Germinal center (tissue), 1 donor: ENCODE data around the gene DYRK1A.
"Not testable (repeated sequence)": the region's sequence is repeated elsewhere in the genome, so short reads cannot be mapped to it uniquely, and the experiment has no call there.

ENCODE experiments used
- DNase-seq: peaks from one replicate; pipeline ENCODE4 v3.0.0; 2012; ENCODE audit warnings: mixed read lengths, low spot score

DYRK1A gene

GRCh38 chr21:37484535-37485474 is 118.2 kb downstream of the DYRK1A start:
- DNase-seq, result no peak

DNA sequence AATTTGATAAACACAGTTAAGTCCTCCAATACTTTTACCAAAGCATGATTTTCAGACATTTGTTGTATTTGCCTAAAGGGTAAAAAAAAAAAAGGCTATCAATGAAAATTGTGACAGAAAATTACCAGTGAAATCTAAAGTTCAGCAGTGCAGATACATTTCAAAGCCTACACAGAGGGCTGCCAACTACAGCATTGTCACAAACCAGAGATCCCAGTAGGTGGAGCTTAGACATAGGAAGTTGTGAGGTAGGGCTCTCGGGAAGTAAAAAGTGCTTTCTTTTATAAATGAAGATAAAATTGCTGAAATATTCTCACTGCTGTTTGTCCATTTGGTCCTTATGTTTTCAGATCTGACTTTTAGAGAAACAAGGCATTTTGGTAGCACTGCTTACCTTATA is 123.0 kb downstream of the DYRK1A start:
- no peak for DNase-seq

DNA sequence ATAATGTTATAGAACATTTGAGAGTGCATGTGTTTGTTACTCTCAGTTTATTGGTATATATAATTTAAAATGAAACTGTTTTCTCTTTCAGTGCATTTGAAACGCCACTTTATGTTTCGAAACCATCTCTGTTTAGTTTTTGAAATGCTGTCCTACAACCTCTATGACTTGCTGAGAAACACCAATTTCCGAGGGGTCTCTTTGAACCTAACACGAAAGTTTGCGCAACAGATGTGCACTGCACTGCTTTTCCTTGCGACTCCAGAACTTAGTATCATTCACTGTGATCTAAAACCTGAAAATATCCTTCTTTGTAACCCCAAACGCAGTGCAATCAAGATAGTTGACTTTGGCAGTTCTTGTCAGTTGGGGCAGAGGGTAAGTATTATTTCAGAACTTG is 123.5 kb downstream of the DYRK1A start:
- no peak for DNase-seq

GRCh38 chr21:37496972-37497371 is 130.4 kb downstream of the DYRK1A start:
- DNase-seq, result no peak

- no peak for DNase-seq
These were observed 132.1 kb downstream of the DYRK1A start for GRCh38 chr21:37498664-37499063.

GRCh38 chr21:37502947-37503346 is 136.4 kb downstream of the DYRK1A start:
- DNase-seq, result no peak

- no peak for DNase-seq
These were observed 137.4 kb downstream of the DYRK1A start for GRCh38 chr21:37503848-37504467.

DNA sequence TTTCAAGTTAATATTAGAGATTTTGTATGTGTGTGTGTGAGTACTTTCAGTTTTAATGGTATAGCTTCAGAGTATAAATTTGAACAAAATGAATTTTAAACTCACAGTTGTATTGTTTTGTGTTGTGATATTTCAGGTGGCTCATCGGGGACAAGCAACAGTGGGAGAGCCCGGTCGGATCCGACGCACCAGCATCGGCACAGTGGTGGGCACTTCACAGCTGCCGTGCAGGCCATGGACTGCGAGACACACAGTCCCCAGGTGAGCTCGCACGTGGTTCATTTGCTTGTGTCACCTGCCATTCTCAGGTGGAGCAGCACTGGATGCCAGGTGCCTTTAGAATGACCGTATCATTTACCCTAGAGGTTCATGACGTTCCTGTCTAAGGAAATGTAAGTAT is 139.4 kb downstream of the DYRK1A start:
- DNase-seq, result no peak

GRCh38 chr21:37507716-37508115 is 141.1 kb downstream of the DYRK1A start:
- no peak for DNase-seq

DNA sequence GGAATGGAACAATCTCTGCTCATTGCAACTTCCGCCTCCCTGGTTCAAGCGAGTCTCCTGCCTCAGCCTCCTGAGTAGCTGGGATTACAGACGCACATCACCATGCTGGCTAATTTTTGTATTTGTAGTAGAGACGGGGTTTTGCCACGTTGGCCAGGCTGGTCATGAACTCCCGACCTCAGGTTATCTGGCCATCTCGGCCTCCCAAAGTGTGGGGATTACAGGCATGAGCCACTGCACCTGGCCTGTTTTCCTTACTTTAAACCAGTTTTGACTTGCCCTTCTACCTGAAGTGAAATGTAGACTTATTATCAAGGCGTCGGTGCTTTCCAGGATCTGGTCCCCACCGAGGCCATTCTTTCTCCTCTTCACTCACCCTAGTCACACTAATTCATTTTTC is 141.8 kb downstream of the DYRK1A start:
- DNase-seq, result no peak

- no peak for DNase-seq
These were observed 143.3 kb downstream of the DYRK1A start for GRCh38 chr21:37509802-37510393.

DNA sequence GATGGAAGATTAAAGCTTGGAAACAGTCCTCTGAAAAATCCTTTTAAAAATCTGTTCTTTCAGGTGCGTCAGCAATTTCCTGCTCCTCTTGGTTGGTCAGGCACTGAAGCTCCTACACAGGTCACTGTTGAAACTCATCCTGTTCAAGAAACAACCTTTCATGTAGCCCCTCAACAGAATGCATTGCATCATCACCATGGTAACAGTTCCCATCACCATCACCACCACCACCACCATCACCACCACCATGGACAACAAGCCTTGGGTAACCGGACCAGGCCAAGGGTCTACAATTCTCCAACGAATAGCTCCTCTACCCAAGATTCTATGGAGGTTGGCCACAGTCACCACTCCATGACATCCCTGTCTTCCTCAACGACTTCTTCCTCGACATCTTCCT is 145.3 kb downstream of the DYRK1A start:
- no peak for DNase-seq

DNA sequence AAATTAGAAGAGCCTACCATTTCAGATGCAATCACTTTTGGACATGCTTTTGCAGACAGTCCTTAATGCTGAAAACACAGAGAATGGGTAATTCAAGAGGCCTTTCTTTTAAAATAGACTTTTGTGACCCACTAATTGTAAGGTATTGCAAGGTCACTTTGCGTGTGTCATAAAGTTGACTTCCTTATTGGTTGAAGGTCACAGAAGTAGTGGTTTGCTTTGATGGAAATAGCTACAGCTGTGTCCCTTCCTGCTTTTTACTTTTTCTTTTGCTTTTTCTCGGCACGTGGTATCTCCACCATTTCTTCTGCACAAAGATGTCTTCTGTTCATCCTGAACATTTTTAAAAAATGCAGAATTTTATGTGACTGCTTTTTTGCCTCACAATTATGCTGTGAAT is 146.8 kb downstream of the DYRK1A start:
- no peak for DNase-seq

DNA sequence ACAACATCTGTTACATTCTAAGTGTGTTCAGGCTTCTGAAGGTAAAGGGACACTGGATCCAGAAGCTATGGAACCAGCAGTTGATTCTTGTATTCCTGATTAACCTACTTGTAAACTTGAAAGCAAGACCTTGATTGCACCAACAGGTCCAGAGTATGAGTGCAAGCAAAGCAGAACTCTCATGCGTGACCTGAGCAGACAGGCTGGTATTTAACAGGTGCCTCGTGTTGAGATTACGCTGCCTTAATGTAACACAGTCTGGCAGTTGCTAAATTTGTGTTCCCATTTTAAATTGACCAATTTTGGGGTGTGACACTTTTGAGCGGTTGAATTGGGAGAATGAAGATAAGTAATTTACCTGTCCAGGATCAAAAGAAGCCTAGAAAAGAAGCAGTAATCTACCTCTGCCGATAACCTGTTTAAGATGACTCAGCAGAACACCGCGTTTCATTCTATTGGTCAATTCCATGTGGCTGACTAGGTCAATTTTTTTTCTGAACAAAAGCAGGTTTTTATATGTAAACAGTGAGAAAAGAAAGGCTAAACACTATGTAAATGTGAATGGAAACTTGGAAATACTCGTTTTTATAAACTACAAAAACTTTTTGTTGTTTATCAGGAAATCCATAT is 147.6 kb downstream of the DYRK1A start:
- DNase-seq, result no peak

DNA sequence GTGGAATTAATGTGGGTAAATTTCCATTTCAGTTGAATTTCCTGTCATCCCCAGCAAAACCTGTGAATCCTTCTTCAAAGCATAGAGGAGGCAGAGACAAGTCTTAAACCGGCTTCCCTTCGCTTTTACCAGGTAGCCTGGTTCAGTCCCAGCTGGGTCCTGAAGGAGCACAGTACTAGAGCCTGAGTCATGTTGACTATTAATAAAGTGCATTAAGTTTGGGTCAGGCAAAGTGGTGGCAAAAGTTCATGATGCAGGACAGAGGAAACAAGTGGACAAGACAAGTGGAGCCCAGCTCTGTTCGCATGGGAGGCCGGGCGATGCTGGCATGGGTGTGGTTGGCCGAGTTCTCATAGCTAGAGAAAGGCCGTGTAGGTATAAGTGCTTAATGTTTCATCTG is 150.4 kb downstream of the DYRK1A start:
- no peak for DNase-seq

GRCh38 chr21:37520801-37521200 is 154.2 kb downstream of the DYRK1A start:
- no peak for DNase-seq

DNA sequence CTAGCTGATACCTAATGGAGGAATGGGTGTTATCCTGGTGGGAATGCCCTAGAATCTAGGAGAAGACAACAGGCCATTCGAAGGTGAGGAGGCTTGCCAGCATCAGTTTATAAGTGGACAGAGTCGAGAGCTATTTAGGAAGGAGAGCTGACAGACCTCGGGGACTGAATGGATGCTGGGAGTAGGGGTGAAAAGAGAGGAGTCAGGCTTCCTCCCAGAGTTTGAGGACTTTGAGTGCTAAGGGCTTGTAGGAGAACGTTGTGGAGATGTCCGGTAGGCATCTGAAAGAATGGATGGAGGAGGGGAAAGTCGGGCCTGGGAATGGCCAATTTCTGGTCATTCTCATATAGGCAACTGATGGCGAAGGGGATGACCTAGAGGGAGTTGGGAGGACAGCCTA is 155.1 kb downstream of the DYRK1A start:
- DNase-seq, result no peak

DNA sequence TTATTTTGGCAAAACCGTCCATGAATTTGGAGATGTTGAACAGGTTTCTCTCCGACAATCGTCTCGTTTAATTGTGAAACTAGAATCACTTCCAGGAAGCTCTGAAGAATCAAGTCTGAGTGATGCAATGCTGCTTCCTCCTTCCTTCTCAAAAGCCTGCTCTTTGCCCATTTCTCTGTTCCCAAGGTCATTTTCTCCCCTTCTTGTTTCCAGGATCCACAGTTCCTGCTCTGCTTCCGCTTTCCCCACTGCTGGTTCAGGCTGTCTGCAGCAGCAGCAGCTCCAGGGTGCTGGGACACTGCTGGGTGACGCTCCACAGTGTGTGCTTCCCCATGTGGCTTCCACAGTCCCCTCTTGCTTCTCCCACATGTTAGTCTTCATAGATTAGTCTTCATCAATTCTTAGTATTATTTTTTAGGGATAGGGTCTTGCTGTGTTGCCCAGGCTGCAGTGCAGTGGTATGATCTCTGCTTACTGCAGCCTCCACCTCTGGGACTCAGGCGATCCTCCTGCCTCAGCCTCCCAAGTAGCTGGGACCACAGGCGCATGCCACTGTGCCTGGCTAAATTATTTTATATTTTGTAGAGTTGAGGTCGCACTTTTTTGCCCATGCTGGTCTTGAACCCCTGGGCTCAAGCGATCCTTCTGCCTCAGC is 156.2 kb downstream of the DYRK1A start:
- no peak for DNase-seq

DNA sequence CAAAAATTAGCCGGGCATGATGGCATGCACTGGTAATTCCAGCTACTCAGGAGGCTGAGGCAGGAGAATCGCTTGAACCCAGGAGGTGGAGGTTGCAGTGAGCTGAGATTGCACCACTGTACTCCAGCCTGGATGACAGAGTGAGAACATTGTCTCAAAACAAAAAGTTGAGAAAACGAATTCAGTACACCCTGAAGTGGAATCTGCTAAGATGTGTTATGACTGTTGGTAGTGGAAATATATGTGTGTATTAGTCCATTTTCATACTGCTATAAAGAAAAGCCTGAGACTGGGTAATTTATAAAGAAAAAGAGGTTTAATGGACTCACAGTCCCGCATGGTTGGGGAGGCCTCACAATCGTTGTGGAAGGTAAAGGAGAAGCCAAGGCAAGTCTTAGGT is 158.4 kb downstream of the DYRK1A start:
- DNase-seq, result not testable (repeated sequence)

DNA sequence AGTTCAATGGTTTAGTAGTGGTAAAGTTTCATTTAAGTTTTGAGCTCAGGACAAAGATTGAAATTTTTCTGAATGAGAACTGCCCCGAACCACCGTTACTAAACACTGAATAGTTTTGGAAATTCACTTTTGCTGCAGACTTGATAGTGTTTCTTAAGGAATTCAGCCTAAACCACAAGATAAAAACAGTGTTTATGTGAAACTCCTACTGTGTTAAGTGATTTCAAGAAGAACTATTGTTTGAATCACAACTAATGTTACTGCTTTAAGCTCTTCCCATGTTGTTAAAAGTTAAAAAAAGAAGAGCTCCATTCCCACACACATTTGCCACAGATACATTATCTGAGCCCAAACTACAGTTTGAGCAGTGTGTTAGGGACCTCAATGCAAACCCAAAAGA is 159.2 kb downstream of the DYRK1A start:
- DNase-seq, result no peak

DNA sequence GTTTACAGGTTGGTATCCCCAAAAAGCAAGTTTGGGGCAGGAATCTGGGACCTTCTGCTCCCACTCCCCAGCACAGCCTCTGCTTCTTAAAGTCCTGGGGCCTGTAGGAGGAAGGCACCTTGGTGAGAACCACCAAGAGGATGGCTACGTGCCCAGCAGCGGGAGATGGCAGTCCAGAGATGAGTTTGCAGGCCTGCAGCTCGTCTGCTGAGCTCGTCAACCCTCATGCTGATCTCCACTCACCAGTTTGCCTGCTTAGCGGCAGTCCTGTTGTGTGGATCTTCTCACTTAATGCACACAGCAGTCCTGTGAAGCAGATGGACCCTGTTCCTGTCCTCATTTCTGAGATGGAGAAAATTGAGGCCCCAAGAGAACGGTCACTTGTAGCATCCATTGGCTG is 160.5 kb downstream of the DYRK1A start:
- no peak for DNase-seq

- DNase-seq, result no peak
These were observed 161.1 kb downstream of the DYRK1A start for GRCh38 chr21:37527716-37528115.
